KBM-7 (cell line): ENCODE measurements around the gene SV2B.

Experiments
- DNase-seq: peaks from one replicate; pipeline ENCODE4 v3.0.0-alpha.2; 2015
- in situ Hi-C: fragments of 300-500 bp; cut with MboI; formaldehyde crosslinking; loops from 2 replicates; pipeline ENCODE4 v1.14.3; 2020; ENCODE audit warnings: low sequenced_read_pairs, low pct_unique_long_range_greater_than_20kb, mixed read lengths

Gene SV2B

DNA sequence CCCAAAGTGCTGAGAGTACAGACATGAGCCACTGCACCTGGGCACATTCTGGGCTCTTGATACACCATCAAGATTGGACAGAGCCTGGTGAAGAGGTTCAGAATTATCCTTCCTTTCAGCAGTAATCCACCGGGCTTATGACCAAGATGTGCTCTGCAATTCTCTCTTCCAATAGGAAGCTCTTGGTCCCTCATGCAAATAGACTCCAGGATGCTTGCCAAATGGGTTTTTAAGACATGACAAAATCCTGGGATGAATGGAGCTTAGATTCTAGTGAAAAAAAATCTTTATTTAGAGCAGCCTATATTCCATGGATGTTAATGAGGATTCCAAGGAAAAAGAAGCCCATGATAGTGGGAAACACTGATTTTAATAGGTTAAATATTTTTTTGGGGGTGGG, 119.1 kb downstream of the SV2B start:
- in situ Hi-C loops, result no loop called here
- no peak for DNase-seq

DNA sequence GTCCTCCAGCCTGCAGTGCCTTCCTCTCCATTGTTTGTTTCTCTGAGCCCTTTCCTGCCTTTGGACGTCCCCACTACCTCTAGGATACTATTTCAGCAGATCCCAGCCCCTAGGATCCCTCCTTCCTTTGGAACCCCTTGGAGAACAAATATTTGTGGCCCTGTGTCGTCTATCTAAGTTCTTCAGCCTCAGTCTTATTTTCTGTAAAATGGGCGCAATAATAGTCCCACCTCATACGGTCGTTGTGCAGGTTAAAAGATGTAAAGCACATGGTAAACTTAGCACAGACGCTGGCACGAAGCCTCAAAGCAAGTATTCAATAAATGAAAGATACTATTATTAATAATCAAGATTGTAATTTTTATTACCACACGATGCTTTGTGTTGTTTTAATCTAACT, 122.0 kb downstream of the SV2B start:
- in situ Hi-C loops, result no loop called here
- no peak for DNase-seq

DNA sequence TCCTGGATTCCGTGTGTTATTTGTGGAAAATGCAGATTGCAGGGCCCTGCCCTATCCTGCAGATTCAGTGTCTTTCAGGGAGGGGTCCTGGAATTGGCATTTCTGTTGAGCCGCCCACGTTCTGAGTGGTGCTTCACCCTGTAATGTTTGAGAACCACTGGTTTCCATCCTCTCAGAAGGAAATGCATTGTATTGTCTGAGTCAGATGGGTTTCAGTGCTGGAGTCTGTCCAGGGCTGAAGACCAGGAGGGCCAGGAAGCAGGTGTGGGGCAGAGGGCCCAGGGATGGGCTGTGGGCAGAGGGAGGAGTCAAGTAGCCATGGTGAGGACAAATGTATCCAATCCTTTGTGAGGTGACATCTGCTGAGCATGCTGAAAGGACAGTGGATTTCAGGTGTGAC, 123.8 kb downstream of the SV2B start:
- in situ Hi-C loops, result no loop called here
- DNase-seq, result no peak

DNA sequence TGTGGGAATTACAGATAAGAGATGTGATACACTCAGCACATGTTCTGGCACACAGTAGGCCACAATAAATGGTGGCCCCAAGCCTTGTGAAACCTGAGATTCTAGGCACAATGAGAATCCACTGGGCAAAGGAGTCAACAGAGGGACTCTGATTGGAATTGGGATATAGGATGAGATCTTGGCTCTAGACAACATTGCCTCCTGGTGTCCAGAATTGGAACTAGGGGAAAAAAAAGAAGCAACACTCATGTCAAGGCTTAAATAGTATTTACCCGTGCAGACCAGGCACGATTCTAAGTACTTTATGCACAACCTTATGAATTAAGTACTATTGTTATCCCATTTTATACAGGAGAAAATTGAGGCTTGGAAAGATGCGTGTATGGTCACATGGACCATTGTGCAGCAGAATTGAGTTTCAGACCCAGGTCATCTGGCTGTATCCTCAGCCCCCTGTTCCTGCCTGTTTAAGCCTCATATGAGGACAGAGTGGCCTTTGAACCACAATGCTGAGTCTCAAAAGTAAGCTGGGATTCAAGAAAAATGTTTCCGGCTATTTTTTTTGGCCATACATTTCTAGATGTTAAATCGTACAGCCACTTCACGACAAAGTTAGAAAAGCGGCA, 124.8 kb downstream of the SV2B start:
- peak; percentile 70 for DNase-seq
- in situ Hi-C loops, result no loop called here

DNA sequence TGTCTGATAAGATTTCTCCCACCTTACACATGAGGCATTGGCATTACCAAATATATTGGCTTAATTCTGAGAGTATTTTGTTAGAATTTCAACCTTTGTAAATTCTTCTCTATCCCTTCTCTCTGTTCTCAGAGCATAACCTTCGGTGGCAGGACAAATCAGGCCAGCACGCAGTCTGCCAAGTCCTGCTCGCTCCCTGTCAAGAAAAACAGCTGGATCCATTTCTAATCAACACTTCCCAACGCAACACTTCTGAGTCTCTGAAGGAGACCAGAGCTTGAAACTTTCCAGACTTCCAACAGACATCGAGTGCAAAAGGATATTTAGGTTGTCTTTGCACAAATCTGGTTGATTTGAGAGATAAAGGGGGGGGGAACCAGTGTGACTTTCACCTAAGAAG, 125.7 kb downstream of the SV2B start:
- no peak for DNase-seq
- in situ Hi-C loops, result no loop called here

DNA sequence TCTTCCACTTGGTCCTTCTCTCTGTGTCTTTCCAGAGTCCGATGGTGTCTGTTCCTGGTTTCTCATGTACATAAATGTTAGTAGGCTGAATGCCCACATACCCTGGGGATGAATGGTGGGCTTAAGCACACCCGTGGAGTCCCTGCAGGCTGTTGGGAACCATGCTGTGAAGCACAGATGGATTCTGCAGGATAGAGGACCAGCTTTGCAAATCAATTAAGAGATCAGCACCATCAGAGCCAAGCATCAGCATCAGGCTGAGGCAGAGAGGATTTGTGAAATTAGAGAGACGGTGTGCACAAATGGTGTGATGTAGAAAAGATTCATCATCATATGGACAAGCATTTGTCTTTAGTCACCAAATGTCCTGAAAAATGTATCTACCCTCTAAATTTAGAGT, 127.1 kb downstream of the SV2B start:
- in situ Hi-C loops, result no loop called here
- DNase-seq, result no peak

DNA sequence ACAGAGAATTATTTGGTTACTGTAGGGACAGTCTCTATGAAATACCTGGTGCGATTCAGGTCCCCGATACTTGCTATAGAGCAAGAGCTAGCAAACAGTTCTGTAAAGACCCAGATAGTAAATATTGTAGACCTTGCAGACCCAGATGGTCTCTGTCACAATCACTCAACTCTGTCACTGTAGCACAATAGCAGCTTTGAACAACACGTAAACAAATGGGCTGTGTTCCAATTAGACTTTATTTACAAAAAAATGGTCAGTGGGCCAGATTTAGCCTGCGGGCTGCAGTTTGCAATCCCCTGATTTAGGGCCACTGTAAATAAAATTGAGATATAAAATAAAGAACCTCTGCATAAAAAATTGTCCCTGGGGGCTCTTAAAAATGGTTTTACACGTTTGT, 127.7 kb downstream of the SV2B start:
- no peak for DNase-seq
- in situ Hi-C loops, result no loop called here

DNA sequence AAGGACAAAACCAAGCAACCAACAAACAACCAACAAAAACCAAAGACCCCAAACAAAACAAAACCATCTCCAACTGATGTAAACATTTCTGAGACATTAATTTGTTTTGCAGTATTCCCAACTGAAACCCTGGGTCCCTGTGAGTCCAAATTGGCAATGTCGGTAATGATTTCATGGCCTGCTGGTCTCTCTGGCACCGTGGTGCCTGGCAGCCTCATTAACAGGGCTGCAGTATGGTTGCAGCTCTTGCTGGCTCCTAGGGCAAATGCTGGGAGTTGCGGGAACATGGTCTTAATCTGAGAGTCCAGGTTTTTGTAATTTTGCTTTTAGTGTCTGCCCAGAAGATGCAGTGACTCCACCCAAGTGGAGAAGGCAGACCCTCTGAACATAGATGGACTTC, 128.3 kb downstream of the SV2B start:
- in situ Hi-C loops, result no loop called here
- DNase-seq, result no peak

DNA sequence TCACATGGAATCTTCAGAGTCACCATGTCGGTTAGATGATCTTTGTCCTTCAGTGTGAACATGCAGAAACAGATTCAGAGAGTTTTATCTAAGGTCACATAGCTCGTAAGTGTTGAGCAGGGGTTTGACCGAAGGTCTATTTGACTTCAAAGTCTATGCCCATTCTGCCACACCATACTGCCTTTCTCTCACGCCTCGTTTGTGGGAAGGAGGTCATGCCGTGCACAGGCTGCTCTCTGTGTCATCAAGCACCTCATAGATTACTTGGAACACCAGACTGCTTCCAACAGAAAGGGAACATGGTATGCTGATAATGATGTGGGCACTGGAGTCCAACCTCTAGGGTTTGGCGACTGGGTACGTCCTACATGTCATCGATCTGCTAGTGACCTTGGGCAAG, 128.8 kb downstream of the SV2B start:
- in situ Hi-C loops, result no loop called here
- DNase-seq, result no peak

DNA sequence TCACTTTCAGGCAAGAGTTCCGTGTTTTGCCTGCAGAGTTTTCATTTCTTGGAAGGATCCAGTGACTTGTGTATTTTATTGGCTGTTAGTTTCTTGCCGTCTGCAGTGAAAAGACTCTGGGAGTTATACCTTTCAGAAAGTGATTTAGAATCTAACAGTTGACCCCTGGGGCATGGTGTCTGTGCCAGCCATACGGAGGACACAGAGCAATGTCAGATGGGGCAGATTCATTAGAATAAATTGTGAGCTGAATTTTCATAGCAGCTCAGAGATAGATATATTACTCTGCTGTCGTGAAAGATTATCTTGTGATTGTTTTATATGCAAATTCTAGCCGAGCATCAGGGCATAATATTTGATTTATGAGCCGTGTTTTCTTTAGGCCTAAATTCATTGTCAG, 131.6 kb downstream of the SV2B start:
- in situ Hi-C loops, result no loop called here
- no peak for DNase-seq

DNA sequence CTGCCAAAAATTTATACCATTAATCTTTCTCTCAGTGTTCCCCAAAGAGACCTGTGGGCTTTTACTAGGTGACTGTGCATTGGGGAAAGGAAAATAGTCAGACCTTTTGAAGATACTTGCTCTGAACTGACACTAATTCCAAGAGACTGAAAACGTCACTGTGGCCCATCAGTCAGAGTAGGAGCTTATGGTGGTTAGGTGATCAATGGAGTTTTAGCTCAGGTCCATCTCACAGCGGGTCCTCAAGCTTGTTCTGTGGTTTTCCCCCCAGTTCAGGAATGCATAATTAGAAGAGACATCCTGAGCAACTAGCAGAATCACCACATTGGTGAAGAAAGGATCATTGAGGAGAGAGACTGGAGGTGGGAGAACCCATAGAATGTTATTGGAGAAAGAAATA, 134.7 kb downstream of the SV2B start:
- in situ Hi-C loops, result no loop called here
- no peak for DNase-seq

DNA sequence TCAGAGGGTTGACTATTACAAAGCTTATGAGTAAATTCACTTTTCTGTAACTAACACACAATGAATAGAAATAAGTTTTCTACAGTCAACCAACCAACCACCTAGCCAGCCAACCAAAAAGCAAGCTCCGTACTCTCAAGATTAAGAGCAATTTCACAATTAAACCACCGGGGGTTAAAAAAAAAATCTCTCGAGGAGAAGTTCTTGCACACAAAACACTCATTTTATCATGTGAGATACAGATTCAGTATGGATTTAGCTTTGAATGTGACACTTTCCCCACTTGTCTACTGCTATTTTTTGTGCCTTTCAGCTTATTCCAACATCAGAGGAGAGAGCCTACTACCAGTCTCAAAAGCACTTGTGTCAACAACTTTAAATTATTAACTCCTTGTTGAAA, 135.3 kb downstream of the SV2B start:
- no peak for DNase-seq
- in situ Hi-C loops, result no loop called here

DNA sequence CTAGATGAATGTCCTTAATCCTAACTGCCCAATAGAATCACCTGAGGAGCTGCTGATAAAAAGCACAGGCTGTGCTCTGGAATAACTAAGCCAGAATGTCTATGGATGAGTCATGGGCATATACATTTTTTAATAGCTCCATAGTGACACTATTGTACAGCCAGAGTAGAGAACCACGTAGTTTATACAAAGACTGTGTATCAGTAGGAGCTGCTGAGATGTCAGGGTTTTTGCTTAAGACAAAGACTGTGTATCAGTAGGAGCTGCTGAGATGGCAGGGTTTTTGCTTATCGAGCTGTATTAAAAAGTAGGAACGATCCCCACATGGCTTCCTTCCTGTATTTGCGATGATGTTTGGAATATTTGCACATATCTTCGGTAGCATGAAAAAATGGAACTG, 137.4 kb downstream of the SV2B start:
- no peak for DNase-seq
- in situ Hi-C loops, result no loop called here

DNA sequence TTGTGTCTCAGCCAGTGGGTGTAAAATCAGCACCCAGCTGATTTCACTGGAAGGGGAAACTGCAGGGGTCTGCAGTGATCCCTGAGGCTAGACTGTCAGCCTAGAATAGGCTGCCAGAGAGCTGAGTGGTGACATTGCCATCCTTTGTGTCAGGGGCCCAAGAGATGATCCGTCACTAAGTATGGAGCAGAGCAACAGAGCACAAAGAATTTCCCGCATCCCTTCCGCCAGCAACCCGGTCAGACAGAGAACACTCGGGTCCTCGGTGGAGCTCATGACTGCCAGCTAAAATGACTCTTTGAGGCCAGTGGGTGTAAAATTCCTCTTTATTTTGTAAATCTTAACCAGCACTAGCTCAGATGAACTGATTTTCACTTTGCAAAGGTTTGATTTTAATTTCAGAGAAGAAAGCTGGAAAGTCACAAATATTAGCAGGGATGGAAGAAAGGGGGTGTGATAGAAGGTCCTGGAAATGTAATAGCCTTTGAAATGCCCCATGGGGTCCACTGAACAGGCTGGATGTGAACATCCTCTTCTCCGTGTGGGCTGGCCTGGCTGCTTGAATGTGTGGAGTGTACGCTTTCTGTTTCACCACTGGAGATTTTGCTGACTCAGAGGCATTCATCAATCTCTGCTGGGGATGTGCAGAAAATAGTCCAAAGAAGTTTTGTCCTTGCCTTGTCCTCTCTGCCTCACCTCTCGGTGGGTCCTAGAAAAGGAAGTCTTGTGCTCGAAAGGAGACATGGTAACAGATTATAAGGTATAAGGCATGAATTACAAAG, 138.8 kb downstream of the SV2B start:
- in situ Hi-C loops, result no loop called here
- no peak for DNase-seq

DNA sequence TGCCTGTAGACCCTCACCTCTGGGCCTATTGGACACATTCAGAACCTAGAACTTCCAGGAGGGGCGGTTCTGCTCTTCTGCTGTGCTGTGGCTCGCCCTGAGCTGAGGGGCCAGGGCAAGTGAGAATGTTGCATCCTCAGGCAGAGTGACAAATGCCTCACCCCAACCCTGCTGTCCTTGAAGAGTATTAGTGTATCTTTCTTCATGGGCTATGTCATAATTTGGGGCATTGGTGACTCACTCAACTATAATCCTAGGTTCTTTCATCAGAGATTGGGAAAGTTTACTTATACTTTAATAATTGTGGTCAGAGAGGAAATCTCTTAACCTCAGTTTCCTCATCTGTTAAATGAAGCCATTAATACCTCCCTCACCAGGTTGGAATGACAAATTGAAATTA, 143.8 kb downstream of the SV2B start:
- no peak for DNase-seq
- in situ Hi-C loops, result no loop called here

DNA sequence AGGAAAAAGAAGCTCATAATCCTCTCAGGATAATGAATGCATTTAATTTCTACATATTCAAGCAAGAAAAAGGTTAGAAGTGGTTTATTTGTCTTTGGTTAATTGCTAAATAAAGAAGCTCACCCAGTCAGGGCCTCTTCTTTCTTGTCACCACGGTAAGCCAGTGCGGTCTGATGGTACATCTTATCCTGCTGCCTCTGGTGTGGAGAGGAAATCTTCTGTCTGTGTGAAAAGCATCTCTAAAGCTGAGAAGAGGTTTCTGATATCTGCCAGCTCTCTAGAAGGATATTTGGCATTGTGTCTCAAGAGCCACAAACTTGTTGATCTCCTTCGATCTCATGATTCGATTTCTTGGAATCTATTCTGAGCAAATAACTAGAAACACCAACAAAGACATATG, 144.9 kb downstream of the SV2B start:
- in situ Hi-C loops, result no loop called here
- DNase-seq, result no peak

DNA sequence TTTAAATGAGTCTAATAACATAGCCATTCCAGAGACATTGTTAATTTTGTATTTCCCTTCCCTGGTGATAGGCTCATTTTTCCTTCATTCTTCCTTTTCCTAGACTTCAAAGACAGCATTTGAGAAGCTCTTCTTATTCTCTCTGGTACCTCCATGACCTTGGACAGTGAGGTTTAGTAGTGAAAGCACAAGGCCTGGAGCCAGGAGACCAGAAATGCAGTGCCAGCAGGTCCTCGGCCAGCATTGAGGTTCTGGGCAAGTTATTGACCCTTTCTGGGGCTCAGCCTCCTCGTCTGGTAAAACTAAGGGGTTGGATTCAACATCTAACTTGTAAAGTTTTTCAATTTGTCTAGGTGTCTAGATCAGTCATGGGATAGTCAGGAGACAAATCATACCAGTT, 146.9 kb downstream of the SV2B start:
- in situ Hi-C loops, result no loop called here
- DNase-seq, result no peak

DNA sequence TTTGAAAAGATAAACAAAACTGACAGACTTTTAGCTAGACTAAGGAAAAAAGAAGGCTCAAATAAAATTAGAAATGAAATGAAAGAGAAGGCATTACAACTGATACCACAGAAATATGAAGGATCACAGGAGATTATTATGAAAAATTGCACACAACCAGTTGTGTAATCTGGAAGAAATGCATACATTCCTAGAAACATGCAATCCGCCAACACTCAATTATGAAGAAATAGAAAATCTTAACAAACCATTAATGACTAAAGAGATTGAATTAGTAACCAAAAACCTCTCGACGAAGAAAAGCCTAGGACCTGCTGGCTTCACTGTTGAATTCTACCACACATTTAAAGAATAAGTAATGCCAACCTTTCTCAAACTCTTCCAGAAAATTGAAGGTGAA, 149.5 kb downstream of the SV2B start:
- in situ Hi-C loops, result no loop called here
- DNase-seq, result no peak

DNA sequence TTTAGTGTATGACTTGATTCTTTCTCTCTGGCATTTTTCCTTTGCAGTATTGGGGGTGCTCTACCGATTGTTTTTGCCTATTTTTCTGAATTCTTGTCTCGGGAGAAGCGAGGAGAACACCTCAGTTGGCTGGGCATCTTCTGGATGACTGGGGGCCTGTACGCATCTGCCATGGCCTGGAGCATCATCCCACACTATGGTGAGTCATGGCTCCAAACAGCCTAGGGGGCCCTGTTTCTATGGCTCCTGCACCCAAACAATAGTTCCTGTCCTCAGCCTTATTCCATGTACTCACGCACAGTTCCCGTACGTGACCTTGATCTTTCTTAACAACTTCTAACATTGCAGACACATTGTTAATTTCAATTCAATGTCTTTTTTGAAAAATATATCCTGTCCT, 152.3 kb downstream of the SV2B start:
- in situ Hi-C loops, result no loop called here
- no peak for DNase-seq

DNA sequence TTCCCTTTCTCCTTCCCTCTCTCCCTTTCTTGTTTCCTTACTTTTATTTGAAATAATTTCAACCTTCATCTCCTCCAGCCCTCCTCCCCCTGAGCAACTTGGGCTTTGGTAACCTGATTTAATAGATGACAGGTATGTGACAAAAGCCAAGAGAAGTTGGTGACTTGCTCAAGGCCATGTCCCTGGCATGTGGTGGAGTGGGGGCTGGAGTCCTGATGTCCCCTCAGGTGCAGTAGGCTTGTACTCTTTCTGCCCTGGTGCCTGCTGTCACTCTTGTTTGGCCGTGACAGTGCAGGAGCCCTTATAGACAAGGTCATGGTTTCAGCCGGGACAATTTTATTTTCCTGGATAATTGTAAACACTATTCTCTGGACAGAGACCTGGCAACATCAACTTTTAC, 152.7 kb downstream of the SV2B start:
- in situ Hi-C loops, result no loop called here
- DNase-seq, result no peak

DNA sequence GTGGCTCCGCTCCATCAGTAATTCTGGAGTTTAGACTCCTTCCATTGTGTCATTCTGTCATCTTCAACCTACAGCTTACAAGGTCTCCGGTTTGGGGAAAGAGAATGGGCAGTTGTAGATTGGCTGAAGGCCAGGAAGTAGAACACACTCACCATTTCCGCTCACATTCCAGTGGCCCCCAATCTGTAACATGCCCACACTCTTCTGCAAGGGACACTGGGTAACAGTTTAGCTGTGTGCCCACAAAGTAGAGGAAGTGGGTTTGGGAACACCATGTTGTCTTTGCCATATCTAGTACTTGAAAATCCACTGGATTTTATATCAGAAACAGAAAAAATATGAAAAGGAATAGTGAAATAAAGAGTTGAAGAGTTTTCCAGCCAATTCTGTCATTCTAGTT, 153.5 kb downstream of the SV2B start:
- in situ Hi-C loops, result no loop called here

More for the DNA sequence above, 153.5 kb downstream of the SV2B start:
- DNase-seq, result peak; percentile 89
